Spleen (tissue), 11 donors: ENCODE measurements around the gene KRR1. TPM values are rescaled to one million over a fixed set of nuclear protein-coding genes. Genes with fewer than 3 reads are reported as not detected.

Source experiments
- DNase-seq: peaks from one replicate; pipeline ENCODE4 v3.0.0-alpha.2; 2020
- H3K27ac ChIP-seq, 8 donors: fragments of 200-600 bp; sonication (generic) in 7 of 8; 1 replicate in 4 of 8; 2 replicates in 4 of 8; pipeline versions ENCODE4 v1.5.0 to v1.8.0; 2016 to 2021; ENCODE audit warnings: inconsistent platforms in 4 of 8, mild to moderate bottlenecking in 4 of 8, moderate library complexity in 1 of 8
- H3K27me3 ChIP-seq, 7 donors: fragments of 200-600 bp; sonication (generic) in 6 of 7; replicated peaks in 1 of 7; 1 replicate in 4 of 7; 2 replicates in 3 of 7; pipeline versions ENCODE4 v1.5.0 to v1.8.0; 2016 to 2021; ENCODE audit warnings: inconsistent platforms in 3 of 7, mild to moderate bottlenecking in 1 of 7
- H3K36me3 ChIP-seq, 6 donors: fragments of 200-600 bp; sonication (generic) in 5 of 6; 1 replicate in 4 of 6; 2 replicates in 2 of 6; pipeline versions ENCODE4 v1.5.0 to v1.8.0; 2016 to 2021; ENCODE audit warnings: inconsistent platforms in 2 of 6
- H3K4me1 ChIP-seq, 6 donors: fragments of 200-600 bp; sonication (generic) in 5 of 6; 1 replicate in 3 of 6; 2 replicates in 3 of 6; pipeline versions ENCODE4 v1.5.0 to v1.8.0; 2016 to 2021; ENCODE audit warnings: inconsistent platforms in 3 of 6
- H3K4me3 ChIP-seq, 8 donors: fragments of 200-600 bp; sonication (generic) in 7 of 8; 1 replicate in 4 of 8; 2 replicates in 4 of 8; pipeline versions ENCODE4 v1.5.0 to v1.8.0; 2016 to 2021; ENCODE audit warnings: inconsistent platforms in 4 of 8, mild to moderate bottlenecking in 4 of 8, moderate library complexity in 2 of 8
- H3K9me3 ChIP-seq, 8 donors: fragments of 200-600 bp; sonication (generic) in 7 of 8; 1 replicate in 4 of 8; 2 replicates in 4 of 8; pipeline versions ENCODE4 v1.5.0 to v1.8.0; 2016 to 2021; ENCODE audit warnings: inconsistent platforms in 4 of 8
- CTCF ChIP-seq, 11 experiments: fragments of 200-600 bp in 7 of 11; fragments of 450-650 bp in 4 of 11; sonication (generic) in 4 of 11; IDR thresholded peaks in 8 of 11; conservative IDR thresholded peaks in 3 of 11; 1 replicate in 7 of 11; 2 replicates in 4 of 11; pipeline versions ENCODE4 v1.4.0 to v1.8.0; 2016 to 2021; ENCODE audit warnings: antibody characterized with exemption in 11 of 11, inconsistent platforms in 4 of 11, mild to moderate bottlenecking in 1 of 11
- POLR2A ChIP-seq, 3 donors: fragments of 450-650 bp; IDR thresholded peaks; one replicate each; pipeline ENCODE4 v1.5.1; 2017; ENCODE audit warnings: antibody characterized with exemption in 3 of 3, mild to moderate bottlenecking in 1 of 3
- POLR2AphosphoS5 ChIP-seq, 3 donors: sonication (generic); formaldehyde crosslinking; IDR thresholded peaks; one replicate each; pipeline ENCODE4 v1.5.1; 2017; ENCODE audit warnings: antibody characterized with exemption in 3 of 3
- WGBS, 5 donors: extraction: QIAGEN DNeasy Blood & Tissue Kit in 3 of 5; methylation state at CpG; one replicate each; pipeline versions ENCODE4 v1.1.5 to v1.1.7; 2013 to 2018; 5-methylcytosine and 5-hydroxymethylcytosine counted together
- intact Hi-C: fragments of 100-400 bp; cut with DNase I; formaldehyde crosslinking; loops from one replicate; pipeline ENCODE4 v1.15.0; 2023; ENCODE audit warnings: low total_unique reads
- polyA plus RNA-seq, 3 donors: library from polyadenylated mRNA; stranded (reverse); fragments of 200-250 nt; gene quantifications; one replicate each; pipeline ENCODE4 v1.2.1, GENCODE V29; 2013
- total RNA-seq, 7 donors: library from RNA; depleted of rRNA in 3 of 7; stranded (reverse); fragments of >200 nt in 3 of 7; fragmentation: NEBNext Ultra II Directional in 4 of 7; extraction: Animal tissue kit (Norgen Biotek cat#: 25700) in 4 of 7; gene quantifications; one replicate each; pipeline versions ENCODE4 v1.1.0 to v1.2.1, GENCODE V29; 2016 to 2021
- donor health status: healthy with polysubstance abuse.
- donor health status: DM: no; HTN: no; CAD: no; lungs with moderate emphysema.
- donor health status: DM: no; HTN: no; CAD: no.
- donor health status: Bipolar disorder and iron deficiency.
- donor health status: healthy.
- donor health status: DM: no; HTN: no; CAD: no.
- donor health status: DM: yes; HTN: yes; CAD: no.

Gene KRR1
- total and polyA plus RNA-seq, 10 donors = 11.2 to 51.2 (median 43.0) TPM

GRCh38 chr12:75457191-75457590, 54.2 kb downstream of the KRR1 start:
- TF ChIP-seq CTCF (IDR thresholded peaks at IDR 0.05 in 8 of 11, conservative IDR thresholded peaks at IDR 0.05 in 3 of 11) (no peak), POLR2AphosphoS5 (IDR thresholded peaks at IDR 0.05) (no peak), POLR2A (IDR thresholded peaks at IDR 0.05) (no peak)
- no peak overlapping the region for H3K4me3 ChIP-seq
- whole genome bisulfite sequencing, 5 donors = 23 to 44% (median 37%) methylated on average over 1 of the region's 1 CpG
- intact Hi-C loops = no loop called here
- H3K9me3 ChIP-seq = peaks cover 0 to 25% (median 19%) of the 10 kb centered on the region in 8 donors
- peak overlapping the region in 3 of 8 donors; percentile 38 to 59 (median 58) for H3K27ac ChIP-seq
- H3K36me3 ChIP-seq = no peaks in the 10 kb centered on the region
- no peaks in the 10 kb centered on the region for H3K27me3 ChIP-seq
- peaks cover 0 to 25% (median 7%) of the 10 kb centered on the region in 6 donors for H3K4me1 ChIP-seq
- DNase-seq = no peak

- Histone ChIP-seq H3K9me3 (peaks cover 0 to 25% (median 19%) of the 10 kb centered on the region in 8 donors), H3K27me3 (no peaks in the 10 kb centered on the region), H3K36me3 (no peaks in the 10 kb centered on the region), H3K4me1 (peaks cover 0 to 25% (median 7%) of the 10 kb centered on the region in 6 donors), H3K4me3 (no peak overlapping the region), H3K27ac (no peak overlapping the region)
- no peak for DNase-seq
- 76 to 85% (median 83%) methylated on average over 5 of the region's 5 CpGs for WGBS, 5 donors
- intact Hi-C loops = no loop called here
- TF ChIP-seq CTCF (IDR thresholded peaks at IDR 0.05 in 8 of 11, conservative IDR thresholded peaks at IDR 0.05 in 3 of 11) (no peak), POLR2A (IDR thresholded peaks at IDR 0.05) (no peak), POLR2AphosphoS5 (IDR thresholded peaks at IDR 0.05) (no peak)
These were observed 55.6 kb downstream of the KRR1 start for GRCh38 chr12:75455839-75456238.

- H3K4me3 ChIP-seq = no peak overlapping the region
- 70 to 94% (median 86%) methylated on average over 3 of the region's 3 CpGs for WGBS, 5 donors
- intact Hi-C loops = no loop called here
These were observed 58.6 kb downstream of the KRR1 start for GRCh38 chr12:75452675-75453330.

More at GRCh38 chr12:75452675-75453330, 58.6 kb downstream of the KRR1 start:
- Histone ChIP-seq H3K36me3 (no peaks in the 10 kb centered on the region), H3K4me1 (peaks cover 0 to 20% (median 7%) of the 10 kb centered on the region in 6 donors), H3K9me3 (peaks cover 0 to 10% (median 6%) of the 10 kb centered on the region in 8 donors), H3K27me3 (no peaks in the 10 kb centered on the region), H3K27ac (no peak overlapping the region)
- TF ChIP-seq CTCF (IDR thresholded peaks at IDR 0.05 in 8 of 11, conservative IDR thresholded peaks at IDR 0.05 in 3 of 11) (no peak), POLR2A (IDR thresholded peaks at IDR 0.05) (no peak), POLR2AphosphoS5 (IDR thresholded peaks at IDR 0.05) (no peak)
- no peak for DNase-seq
